NT2/D1 (cell line): ENCODE measurements around the gene ZIK1.

ENCODE experiments used
- DNase-seq: peaks from one replicate; pipeline ENCODE4 v3.0.0-alpha.2; 2011; ENCODE audit warnings: low read depth, low spot score
- H3K27me3 ChIP-seq: 2 replicates; pipeline ENCODE4 v1.6.0; 2011; ENCODE audit warnings: mild to moderate bottlenecking; ENCODE audit not compliant: insufficient read length, insufficient read depth
- H3K36me3 ChIP-seq: 2 replicates; pipeline ENCODE4 v1.6.1; 2011; ENCODE audit warnings: mild to moderate bottlenecking, low read length, mixed read lengths; ENCODE audit not compliant: insufficient read depth, insufficient read length
- H3K4me1 ChIP-seq: 2 replicates; pipeline ENCODE4 v1.5.1; 2011; ENCODE audit not compliant: insufficient read depth, insufficient read length
- H3K4me3 ChIP-seq: 2 replicates; pipeline ENCODE4 v1.5.1; 2011; ENCODE audit warnings: low read depth; ENCODE audit not compliant: insufficient read length
- H3K9ac ChIP-seq: 2 replicates; pipeline ENCODE4 v1.6.0; 2011; ENCODE audit warnings: low read depth; ENCODE audit not compliant: insufficient read length
- H3K9me3 ChIP-seq: 2 replicates; pipeline ENCODE4 v1.5.1; 2011; ENCODE audit warnings: mild to moderate bottlenecking, low read length; ENCODE audit not compliant: insufficient read depth
- SUZ12 ChIP-seq: IDR thresholded peaks from 2 replicates; pipeline ENCODE4 v1.6.1; 2011; ENCODE audit not compliant: insufficient read length, insufficient read depth; ENCODE audit errors: extremely low read depth
- YY1 ChIP-seq: IDR thresholded peaks from 2 replicates; pipeline ENCODE4 v1.6.1; 2011; ENCODE audit not compliant: insufficient read length, insufficient read depth
- ZNF274 ChIP-seq: IDR thresholded peaks from 2 replicates; pipeline ENCODE4 v1.6.1; 2011; ENCODE audit warnings: mild to moderate bottlenecking, low read depth, low read length

The ZIK1 gene

DNA sequence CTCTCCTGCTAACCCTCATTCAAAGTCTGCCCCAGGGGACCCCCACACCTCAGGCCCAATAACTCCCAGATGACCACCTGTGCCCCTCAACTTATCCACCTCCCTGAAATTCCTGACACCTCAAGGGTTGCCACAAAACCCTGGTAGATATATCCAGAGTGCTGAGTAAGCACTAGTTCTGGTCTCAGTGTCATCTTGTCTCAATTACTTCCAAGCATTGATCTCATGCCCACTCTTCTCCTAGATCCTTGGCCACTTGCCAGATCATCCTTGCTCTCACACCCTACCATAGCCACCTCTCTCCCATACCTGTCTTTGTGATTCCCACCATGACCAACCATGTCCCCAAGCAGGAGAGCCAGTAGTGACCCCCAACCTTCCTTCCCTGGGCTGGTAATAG lies 7.3 kb upstream of the ZIK1 start:
- Histone ChIP-seq H3K9ac (no peak overlapping the region), H3K27me3 (no peaks in the 10 kb centered on the region), H3K4me1 (no peaks in the 10 kb centered on the region), H3K36me3 (peaks cover 63% of the 10 kb centered on the region), H3K4me3 (no peak overlapping the region), H3K9me3 (peaks cover 69% of the 10 kb centered on the region)
- TF ChIP-seq YY1, result no peak
- TF ChIP-seq SUZ12, result no peak
- TF ChIP-seq ZNF274, result no peak
- no peak for DNase-seq

- no peaks in the 10 kb centered on the region for H3K4me1 ChIP-seq
- TF ChIP-seq ZNF274, result no peak
- TF ChIP-seq SUZ12, result no peak
- TF ChIP-seq YY1, result no peak
- peak within 1 kb of the TSS; percentile 89 for H3K9ac ChIP-seq
- H3K4me3 ChIP-seq, result peak within 1 kb of the TSS; percentile 89
- no peaks in the 10 kb centered on the region for H3K27me3 ChIP-seq
- peaks cover 43% of the 10 kb centered on the region for H3K36me3 ChIP-seq
- DNase-seq, result peak; percentile 96
- H3K9me3 ChIP-seq, result peaks cover 49% of the 10 kb centered on the region
Observed at GRCh38 chr19:57578487-57579205, 5.3 kb upstream of the ZIK1 start, which contains the start of gene ZNF416. Gene ZNF416 (minus strand): TSS chr19:57578911. CDS start chr19:57578704, 207 bp downstream.

- no peaks in the 10 kb centered on the region for H3K4me1 ChIP-seq
- peaks cover 28% of the 10 kb centered on the region; the same call in 1 of the 2 replicates for H3K9me3 ChIP-seq
- no peak for DNase-seq
- peak overlapping the region; percentile 93 for H3K9ac ChIP-seq
- peak overlapping the region; percentile 88 for H3K4me3 ChIP-seq
- no peaks in the 10 kb centered on the region for H3K27me3 ChIP-seq
- TF ChIP-seq YY1, result no peak
- TF ChIP-seq SUZ12, result no peak
- peaks cover 33% of the 10 kb centered on the region for H3K36me3 ChIP-seq
Observed at GRCh38 chr19:57583104-57583520, 833 bp upstream of the ZIK1 start.

DNA sequence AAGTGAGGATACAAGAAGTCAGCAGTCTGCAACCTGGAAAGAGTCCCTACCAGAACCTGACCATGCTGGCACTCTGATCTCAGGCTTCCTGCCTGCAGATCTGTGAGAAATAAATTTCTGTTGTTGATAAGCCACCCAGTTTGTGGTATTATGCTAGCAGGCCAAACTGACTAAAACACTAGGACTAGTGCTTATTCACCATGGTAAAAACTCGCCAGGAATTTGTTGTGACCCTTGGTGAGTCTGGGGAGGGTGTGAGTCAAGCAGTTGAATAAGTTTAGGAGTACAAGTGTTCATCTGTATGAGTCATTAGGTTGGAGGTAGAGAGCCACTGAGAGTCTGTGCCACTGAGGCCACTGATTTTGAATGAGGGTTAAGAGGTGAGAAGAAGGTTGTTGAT lies 3.6 kb downstream of the ZIK1 start:
- Histone ChIP-seq H3K9me3 (peaks cover 55% of the 10 kb centered on the region), H3K4me3 (no peak overlapping the region), H3K9ac (no peak overlapping the region), H3K27me3 (no peaks in the 10 kb centered on the region), H3K4me1 (no peaks in the 10 kb centered on the region), H3K36me3 (peaks cover 77% of the 10 kb centered on the region)
- TF ChIP-seq YY1 (no peak), ZNF274 (no peak), SUZ12 (no peak)
- DNase-seq, result no peak

DNA sequence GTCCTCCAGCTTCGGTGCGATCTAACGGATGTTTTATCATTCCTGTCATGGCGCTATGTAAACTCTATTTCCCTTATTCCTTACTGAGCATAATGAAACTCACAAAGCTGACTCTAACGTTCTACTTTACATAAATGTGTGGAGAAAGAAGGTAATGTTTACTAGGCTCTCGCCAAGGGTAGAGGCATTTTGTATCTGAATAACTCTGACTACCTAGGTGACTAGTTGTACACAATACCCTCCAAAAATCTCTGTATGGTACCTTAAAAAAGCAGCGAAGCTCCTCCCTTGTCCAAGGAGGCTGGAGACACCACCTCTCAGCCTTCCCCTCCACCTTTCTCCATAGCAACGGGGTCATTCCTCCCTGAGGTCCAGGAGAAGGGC lies 15.4 kb downstream of the ZIK1 start:
- Histone ChIP-seq H3K36me3 (peaks cover 25% of the 10 kb centered on the region), H3K4me3 (no peak overlapping the region), H3K9me3 (no peaks in the 10 kb centered on the region), H3K27me3 (no peaks in the 10 kb centered on the region), H3K4me1 (no peaks in the 10 kb centered on the region), H3K9ac (no peak overlapping the region)
- TF ChIP-seq YY1, result no peak
- TF ChIP-seq SUZ12, result no peak
- TF ChIP-seq ZNF274, result no peak
- no peak for DNase-seq

DNA sequence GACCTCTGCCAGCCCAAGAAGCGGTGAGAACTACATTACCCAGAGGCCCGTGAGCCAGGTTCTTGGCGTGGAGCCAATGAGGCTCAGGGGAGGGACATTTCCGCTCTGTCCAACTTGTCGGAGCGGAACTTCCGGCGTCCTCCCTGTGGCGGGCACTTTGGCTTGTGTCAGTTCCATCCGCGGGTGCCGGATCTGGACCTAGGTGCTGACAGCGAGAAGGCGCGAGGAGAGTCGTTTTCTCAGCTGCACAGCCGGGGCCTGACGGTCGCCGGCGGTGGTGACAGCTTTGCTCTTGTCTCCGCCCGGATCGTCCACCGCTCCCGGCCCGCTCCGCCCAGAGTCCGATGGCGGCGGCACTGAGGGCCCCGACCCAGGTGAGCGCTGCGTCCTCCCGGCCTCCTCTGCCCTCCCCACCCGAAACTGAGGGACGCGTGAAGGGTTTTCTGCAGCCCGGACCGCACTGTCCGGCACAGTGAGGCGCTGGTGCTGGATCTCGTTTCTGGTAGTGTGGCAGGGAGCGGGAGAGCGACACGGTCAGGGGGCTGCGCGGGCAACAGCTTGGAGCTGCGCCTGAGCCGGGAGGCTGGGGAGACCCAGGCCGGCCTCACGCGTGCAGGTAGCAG lies 15.9 kb downstream of the ZIK1 start, which contains the start of gene ZNF530:
Gene ZNF530 (plus strand): TSS at position 125 of the 623 bp plus-strand sequence. CDS start 4,461 bp downstream, outside the sequence.
- Histone ChIP-seq H3K9ac (peak within 1 kb of the TSS; percentile 89), H3K36me3 (peaks cover 30% of the 10 kb centered on the region), H3K9me3 (no peaks in the 10 kb centered on the region), H3K4me3 (peak within 1 kb of the TSS; percentile 89), H3K4me1 (no peaks in the 10 kb centered on the region), H3K27me3 (no peaks in the 10 kb centered on the region)
- TF ChIP-seq ZNF274 (no peak), YY1 (no peak), SUZ12 (no peak)
- DNase-seq, result peak; percentile 78

GRCh38 chr19:57606931-57607330 lies 23.0 kb downstream of the ZIK1 start:
- TF ChIP-seq SUZ12, result no peak
- no peak for TF ChIP-seq ZNF274
- TF ChIP-seq YY1, result no peak
- Histone ChIP-seq H3K27me3 (no peaks in the 10 kb centered on the region), H3K9ac (no peak overlapping the region), H3K9me3 (no peaks in the 10 kb centered on the region), H3K4me1 (no peaks in the 10 kb centered on the region), H3K36me3 (peaks cover 60% of the 10 kb centered on the region), H3K4me3 (no peak overlapping the region)
- no peak for DNase-seq
